Body of pancreas (tissue), 4 donors: ENCODE results near the gene CES3. TPM values are rescaled to one million over a fixed set of nuclear protein-coding genes. Genes with fewer than 3 reads are reported as not detected.

ENCODE experiments used
- ATAC-seq: fragments of 150-250 bp; one replicate; pipeline ENCODE4 v1.9.1; 2016
- DNase-seq, 4 donors: peaks; one replicate each; pipeline ENCODE4 v3.0.0-alpha.2; 2019
- H3K27ac ChIP-seq, 4 donors: fragments of 200-600 bp; sonication (generic); 1 replicate in 3 of 4; 2 replicates in 1 of 4; pipeline versions ENCODE4 v1.5.1 to v1.6.1; 2016 to 2019; ENCODE audit warnings: mild to moderate bottlenecking in 1 of 4, mixed read lengths in 1 of 4, moderate library complexity in 1 of 4
- H3K27me3 ChIP-seq, 2 donors: fragments of 200-600 bp; sonication (generic); one replicate each; pipeline ENCODE4 v1.6.0; 2016; ENCODE audit warnings: mild to moderate bottlenecking in 1 of 2
- H3K36me3 ChIP-seq, 2 donors: fragments of 200-600 bp; sonication (generic); replicated peaks in 1 of 2; 2 replicates each; pipeline ENCODE4 v1.5.1; 2016; ENCODE audit warnings: low read depth in 2 of 2; ENCODE audit not compliant: insufficient read depth in 1 of 2
- H3K4me1 ChIP-seq: fragments of 200-600 bp; sonication (generic); one replicate; pipeline ENCODE4 v1.6.0; 2016
- H3K4me3 ChIP-seq, 2 donors: fragments of 200-600 bp; sonication (generic); 1 replicate in 1 of 2; 2 replicates in 1 of 2; pipeline ENCODE4 v1.5.1; 2016 to 2019
- H3K9me3 ChIP-seq, 3 donors: fragments of 200-600 bp; sonication (generic); 1 replicate in 2 of 3; 2 replicates in 1 of 3; pipeline ENCODE4 v1.5.1; 2016
- POLR2A ChIP-seq, 3 donors: fragments of 450-650 bp; IDR thresholded peaks; one replicate each; pipeline ENCODE4 v1.6.1; 2016; ENCODE audit warnings: antibody characterized with exemption in 3 of 3, mild to moderate bottlenecking in 2 of 3
- WGBS, 2 donors: methylation state at CpG; one replicate each; pipeline ENCODE4 v1.1.5; 2017; 5-methylcytosine and 5-hydroxymethylcytosine counted together
- intact Hi-C: fragments of 100-400 bp; cut with DNase I; formaldehyde crosslinking; loops from one replicate; pipeline ENCODE4 v1.15.1; 2023
- total RNA-seq, 2 donors: library from RNA; depleted of rRNA; stranded (reverse); fragments of >200 nt; gene quantifications; one replicate each; pipeline ENCODE4 v1.1.0, GENCODE V29; 2016
- TF ChIP-seq, protein P1 (sequence below), 7 experiments: fragments of 450-650 bp in 4 of 7; fragments of 200-600 bp in 3 of 7; sonication (generic) in 3 of 7; IDR thresholded peaks; one replicate each; pipeline ENCODE4 v1.5.1; 2016 to 2019; ENCODE audit warnings: antibody characterized with exemption in 7 of 7

The CES3 gene, protein sequence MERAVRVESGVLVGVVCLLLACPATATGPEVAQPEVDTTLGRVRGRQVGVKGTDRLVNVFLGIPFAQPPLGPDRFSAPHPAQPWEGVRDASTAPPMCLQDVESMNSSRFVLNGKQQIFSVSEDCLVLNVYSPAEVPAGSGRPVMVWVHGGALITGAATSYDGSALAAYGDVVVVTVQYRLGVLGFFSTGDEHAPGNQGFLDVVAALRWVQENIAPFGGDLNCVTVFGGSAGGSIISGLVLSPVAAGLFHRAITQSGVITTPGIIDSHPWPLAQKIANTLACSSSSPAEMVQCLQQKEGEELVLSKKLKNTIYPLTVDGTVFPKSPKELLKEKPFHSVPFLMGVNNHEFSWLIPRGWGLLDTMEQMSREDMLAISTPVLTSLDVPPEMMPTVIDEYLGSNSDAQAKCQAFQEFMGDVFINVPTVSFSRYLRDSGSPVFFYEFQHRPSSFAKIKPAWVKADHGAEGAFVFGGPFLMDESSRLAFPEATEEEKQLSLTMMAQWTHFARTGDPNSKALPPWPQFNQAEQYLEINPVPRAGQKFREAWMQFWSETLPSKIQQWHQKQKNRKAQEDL
- total RNA-seq: 1 to 10 TPM; 5.2 to 5.6 TPM

DNA sequence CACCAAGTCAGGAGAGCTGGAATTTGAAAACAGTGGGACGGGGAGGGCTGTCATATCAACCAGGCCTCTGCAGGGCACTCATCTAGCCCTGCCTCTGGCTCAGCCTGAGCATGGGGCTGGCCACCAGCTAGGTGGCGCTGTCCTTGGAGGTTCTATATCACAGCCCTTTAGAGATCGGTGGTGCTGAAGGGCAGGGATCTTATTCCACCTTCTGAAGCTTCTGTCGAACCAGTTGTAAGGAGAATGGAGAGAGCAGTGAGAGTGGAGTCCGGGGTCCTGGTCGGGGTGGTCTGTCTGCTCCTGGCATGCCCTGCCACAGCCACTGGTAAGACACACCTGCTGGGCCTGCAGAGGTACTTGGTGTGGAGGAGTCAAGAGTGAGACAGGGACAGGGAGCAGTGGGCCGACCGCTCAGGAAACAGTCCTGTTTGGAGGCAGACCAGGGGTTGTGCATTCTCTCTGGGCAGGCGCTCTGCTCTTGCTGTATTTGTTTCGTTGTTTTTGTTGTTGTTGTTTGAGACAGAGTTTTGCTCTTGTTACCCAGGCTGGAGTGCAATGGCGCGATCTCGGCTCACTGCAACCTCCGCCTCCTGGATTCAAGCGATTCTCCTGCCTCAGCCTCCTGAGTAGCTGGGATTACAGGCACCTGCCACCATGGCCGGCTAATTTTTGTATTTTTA, at the start of gene CES3:
Gene CES3 (plus strand): TSS at position 202 of the 680 bp plus-strand sequence. CDS start 42 bp downstream, at position 244.
- H3K27me3 ChIP-seq: no peaks in the 10 kb centered on the region
- peak; percentile 90 for ATAC-seq
- TF ChIP-seq POLR2A (IDR thresholded peaks at IDR 0.05): no peak
- TF ChIP-seq, protein P1, sequence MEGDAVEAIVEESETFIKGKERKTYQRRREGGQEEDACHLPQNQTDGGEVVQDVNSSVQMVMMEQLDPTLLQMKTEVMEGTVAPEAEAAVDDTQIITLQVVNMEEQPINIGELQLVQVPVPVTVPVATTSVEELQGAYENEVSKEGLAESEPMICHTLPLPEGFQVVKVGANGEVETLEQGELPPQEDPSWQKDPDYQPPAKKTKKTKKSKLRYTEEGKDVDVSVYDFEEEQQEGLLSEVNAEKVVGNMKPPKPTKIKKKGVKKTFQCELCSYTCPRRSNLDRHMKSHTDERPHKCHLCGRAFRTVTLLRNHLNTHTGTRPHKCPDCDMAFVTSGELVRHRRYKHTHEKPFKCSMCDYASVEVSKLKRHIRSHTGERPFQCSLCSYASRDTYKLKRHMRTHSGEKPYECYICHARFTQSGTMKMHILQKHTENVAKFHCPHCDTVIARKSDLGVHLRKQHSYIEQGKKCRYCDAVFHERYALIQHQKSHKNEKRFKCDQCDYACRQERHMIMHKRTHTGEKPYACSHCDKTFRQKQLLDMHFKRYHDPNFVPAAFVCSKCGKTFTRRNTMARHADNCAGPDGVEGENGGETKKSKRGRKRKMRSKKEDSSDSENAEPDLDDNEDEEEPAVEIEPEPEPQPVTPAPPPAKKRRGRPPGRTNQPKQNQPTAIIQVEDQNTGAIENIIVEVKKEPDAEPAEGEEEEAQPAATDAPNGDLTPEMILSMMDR (IDR thresholded peaks at IDR 0.05): peak; percentile 72 to 82 (median 79)
- intact Hi-C loops: no loop called here
- peak; percentile 78 to 87 (median 84) for DNase-seq
- no peaks in the 10 kb centered on the region for H3K9me3 ChIP-seq
- H3K36me3 ChIP-seq: no peaks in the 10 kb centered on the region
- no peak within 1 kb of the TSS for H3K4me3 ChIP-seq
- 46 to 73% methylated on average over 10 to 16 of the region's 16 CpGs for WGBS, 2 donors
- H3K27ac ChIP-seq: peak within 1 kb of the TSS in 1 of 4 donors; percentile 38
- H3K4me1 ChIP-seq: peaks cover 19% of the 10 kb centered on the region

DNA sequence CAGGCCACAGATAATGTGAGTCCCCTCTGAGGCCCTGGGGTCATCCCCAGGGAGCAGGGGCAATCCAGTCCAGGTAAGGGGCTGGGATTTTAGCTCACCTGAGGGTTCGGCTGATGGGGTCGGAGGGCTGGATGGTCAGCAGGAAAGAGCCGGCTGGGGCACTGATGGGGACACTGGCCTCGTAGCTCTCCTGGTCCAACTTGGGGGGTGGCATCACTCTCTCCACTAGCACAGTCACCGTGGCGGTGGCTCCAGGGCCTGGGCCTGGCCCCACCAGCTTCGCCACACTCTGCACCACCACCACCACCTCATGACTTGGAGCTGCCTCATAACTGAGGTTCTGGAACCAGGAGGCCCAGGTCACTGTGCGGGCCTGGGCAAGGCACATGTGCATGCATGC, 49.3 kb upstream of the CES3 start:
- no peak overlapping the region for H3K27ac ChIP-seq
- H3K36me3 ChIP-seq: no peaks in the 10 kb centered on the region
- DNase-seq: no peak
- intact Hi-C loops: no loop called here
- TF ChIP-seq POLR2A (IDR thresholded peaks at IDR 0.05): no peak
- TF ChIP-seq, protein P1 (IDR thresholded peaks at IDR 0.05): no peak
- no peak overlapping the region for H3K4me3 ChIP-seq
- H3K27me3 ChIP-seq: no peaks in the 10 kb centered on the region
- H3K9me3 ChIP-seq: no peaks in the 10 kb centered on the region
- no peak for ATAC-seq
- no peaks in the 10 kb centered on the region for H3K4me1 ChIP-seq
- 84% methylated on average over 8 of the region's 8 CpGs; no CpG with 5 or more reads in 1 of the 2 donors for WGBS, 2 donors

DNA sequence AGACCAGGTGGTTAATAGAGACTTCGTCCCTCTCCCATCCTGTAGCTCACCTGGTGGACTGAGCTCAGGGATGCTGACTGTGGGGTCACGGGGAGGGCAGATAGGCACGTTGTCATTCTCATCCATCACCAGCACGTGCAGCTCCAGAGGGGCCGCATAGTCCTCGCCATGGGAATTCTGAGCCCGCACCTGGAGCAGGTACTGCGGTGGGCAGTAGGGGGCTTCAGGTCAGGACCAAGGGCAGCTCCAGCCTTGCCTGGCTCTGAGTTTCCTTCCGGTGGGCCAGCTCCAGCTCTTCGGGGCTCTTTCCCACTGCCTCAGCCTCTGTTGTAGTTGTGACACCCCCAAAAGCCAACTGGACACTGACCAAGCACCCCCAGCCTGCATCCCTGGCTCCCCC, 48.0 kb upstream of the CES3 start:
- no peak overlapping the region for H3K4me3 ChIP-seq
- no peaks in the 10 kb centered on the region for H3K9me3 ChIP-seq
- intact Hi-C loops: no loop called here
- H3K27ac ChIP-seq: no peak overlapping the region
- no peak for TF ChIP-seq POLR2A (IDR thresholded peaks at IDR 0.05)
- TF ChIP-seq, protein P1 (IDR thresholded peaks at IDR 0.05): no peak
- H3K4me1 ChIP-seq: no peaks in the 10 kb centered on the region
- DNase-seq: no peak
- 40 to 43% methylated on average over 7 to 10 of the region's 10 CpGs for WGBS, 2 donors
- no peaks in the 10 kb centered on the region for H3K27me3 ChIP-seq
- no peak for ATAC-seq
- no peaks in the 10 kb centered on the region for H3K36me3 ChIP-seq

DNA sequence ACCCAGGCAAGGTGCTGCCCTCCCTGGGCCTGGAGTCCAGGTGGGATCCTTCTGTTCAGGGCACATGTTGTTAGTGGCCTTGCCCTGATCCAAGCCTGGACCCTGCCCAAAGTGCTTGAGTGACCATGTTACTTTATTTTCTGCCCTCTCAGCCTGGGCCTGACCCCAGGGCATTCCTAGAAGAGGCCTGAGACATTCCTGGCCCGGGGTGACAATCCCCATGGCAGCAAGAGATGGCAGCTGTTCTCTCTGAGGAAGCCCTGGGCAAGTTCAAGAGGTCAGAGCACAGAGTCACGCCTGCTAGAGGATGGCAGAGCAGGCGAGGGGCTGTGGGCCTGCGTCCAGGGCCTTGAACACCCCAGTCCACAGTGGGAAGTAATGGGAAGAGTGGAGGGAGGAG, 47.4 kb upstream of the CES3 start:
- H3K4me3 ChIP-seq: no peak overlapping the region
- DNase-seq: no peak
- TF ChIP-seq POLR2A (IDR thresholded peaks at IDR 0.05): no peak
- TF ChIP-seq, protein P1 (IDR thresholded peaks at IDR 0.05): no peak
- no peaks in the 10 kb centered on the region for H3K27me3 ChIP-seq
- no peak for ATAC-seq
- WGBS, 2 donors: 65 to 76% methylated on average over 4 of the region's 4 CpGs
- no peak overlapping the region for H3K27ac ChIP-seq
- H3K4me1 ChIP-seq: no peaks in the 10 kb centered on the region
- no peaks in the 10 kb centered on the region for H3K9me3 ChIP-seq
- no peaks in the 10 kb centered on the region for H3K36me3 ChIP-seq
- intact Hi-C loops: no loop called here
